Gastrocnemius medialis (tissue), 4 donors: Measurements from ENCODE around the gene TGFBR1. TPM values are rescaled to one million over a fixed set of nuclear protein-coding genes. Genes with fewer than 3 reads are reported as not detected.

Experiments used
- ATAC-seq, 2 donors: fragments of 150-250 bp; one replicate each; pipeline ENCODE4 v1.9.1; 2016
- DNase-seq, 2 donors: peaks; one replicate each; pipeline ENCODE4 v3.0.0-alpha.2; 2019
- H3K27ac ChIP-seq, 4 donors: fragments of 200-600 bp; sonication (generic); 1 replicate in 1 of 4; 2 replicates in 3 of 4; pipeline ENCODE4 v1.5.1; 2016 to 2018; ENCODE audit warnings: mild to moderate bottlenecking in 2 of 4, moderate library complexity in 1 of 4
- H3K27me3 ChIP-seq, 3 donors: fragments of 200-600 bp; sonication (generic) in 2 of 3; 1 replicate in 1 of 3; 2 replicates in 2 of 3; pipeline versions ENCODE4 v1.5.1 to v1.6.0; 2016 to 2019; ENCODE audit warnings: mild to moderate bottlenecking in 1 of 3, moderate library complexity in 1 of 3
- H3K36me3 ChIP-seq, 2 donors: fragments of 200-600 bp; sonication (generic) in 1 of 2; one replicate each; pipeline ENCODE4 v1.5.1; 2017 to 2018
- H3K4me1 ChIP-seq, 2 donors: fragments of 200-600 bp; sonication (generic) in 1 of 2; one replicate each; pipeline ENCODE4 v1.5.1; 2016 to 2017; ENCODE audit warnings: mild to moderate bottlenecking in 2 of 2
- H3K4me3 ChIP-seq, 4 donors: fragments of 200-600 bp; sonication (generic) in 3 of 4; 1 replicate in 1 of 4; 2 replicates in 3 of 4; pipeline ENCODE4 v1.5.1; 2016 to 2019; ENCODE audit warnings: mild to moderate bottlenecking in 2 of 4
- H3K9me3 ChIP-seq, 3 donors: fragments of 200-600 bp; sonication (generic) in 2 of 3; 1 replicate in 1 of 3; 2 replicates in 2 of 3; pipeline ENCODE4 v1.5.1; 2016 to 2019
- CTCF ChIP-seq, 5 experiments: fragments of 450-650 bp in 3 of 5; fragments of 200-600 bp in 2 of 5; sonication (generic) in 2 of 5; IDR thresholded peaks in 4 of 5; conservative IDR thresholded peaks in 1 of 5; 1 replicate in 4 of 5; 2 replicates in 1 of 5; pipeline ENCODE4 v1.5.1; 2016 to 2019; ENCODE audit warnings: antibody characterized with exemption in 5 of 5, mild to moderate bottlenecking in 3 of 5, moderate library complexity in 3 of 5
- POLR2A ChIP-seq, 2 donors: fragments of 450-650 bp; IDR thresholded peaks; one replicate each; pipeline ENCODE4 v1.6.1; 2017; ENCODE audit warnings: antibody characterized with exemption in 2 of 2, mild to moderate bottlenecking in 2 of 2, moderate library complexity in 2 of 2
- in situ Hi-C, 4 donors: fragments of 200-750 bp; cut with MboI; loops; one replicate each; pipeline versions ENCODE4 v1.15.0 to v1.8.0; 2017; ENCODE audit warnings: low sequenced_read_pairs in 4 of 4
- intact Hi-C: fragments of 100-400 bp; cut with DNase I; formaldehyde crosslinking; loops from one replicate; pipeline ENCODE4 v1.15.1; 2023; ENCODE audit warnings: low total_unique reads
- total RNA-seq, 4 donors: library from RNA; depleted of rRNA; stranded (reverse); fragments of >200 nt; gene quantifications; one replicate each; pipeline versions ENCODE4 v1.1.0 to v1.2.3, GENCODE V29; 2016

TGFBR1 gene
- total RNA-seq, 4 donors from 2014 or later, result 13.5 to 19.0 (median 14.3) TPM

DNA sequence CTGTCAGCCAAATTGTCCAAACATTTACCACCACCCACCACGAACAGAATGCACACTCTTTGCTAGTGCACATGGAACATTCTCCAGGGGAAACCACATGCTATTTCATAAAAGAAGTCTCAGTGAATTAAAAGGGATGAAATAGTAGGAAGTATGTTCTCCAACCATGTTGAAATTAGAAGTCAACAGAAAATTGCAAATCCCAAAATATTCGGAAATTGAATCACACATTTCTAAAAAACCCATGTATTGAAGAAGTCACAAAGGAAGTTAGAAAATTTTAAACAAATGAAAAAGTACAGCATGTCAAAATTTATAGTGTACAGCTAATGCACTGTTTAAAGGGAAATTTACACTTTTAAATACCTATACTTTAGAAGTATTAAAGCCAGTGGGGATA is 50.8 kb downstream of the TGFBR1 start:
- H3K4me1 ChIP-seq, result no peaks in the 10 kb centered on the region
- no peaks in the 10 kb centered on the region for H3K9me3 ChIP-seq
- no peak overlapping the region for H3K27ac ChIP-seq
- no peak for ATAC-seq
- DNase-seq, result no peak
- intact Hi-C loops, result no loop called here
- H3K36me3 ChIP-seq, result peaks cover 0 to 4% of the 10 kb centered on the region in 2 donors
- H3K4me3 ChIP-seq, result no peak overlapping the region
- TF ChIP-seq CTCF (IDR thresholded peaks at IDR 0.05 in 4 of 5, conservative IDR thresholded peaks at IDR 0.05 in 1 of 5) (no peak), POLR2A (IDR thresholded peaks at IDR 0.05) (no peak)
- no peaks in the 10 kb centered on the region for H3K27me3 ChIP-seq
- in situ Hi-C loops, result no loop called here

GRCh38 chr9:99158629-99159028 is 53.7 kb downstream of the TGFBR1 start:
- H3K9me3 ChIP-seq, result no peaks in the 10 kb centered on the region
- no peaks in the 10 kb centered on the region for H3K4me1 ChIP-seq
- intact Hi-C loops, result no loop called here
- no peak overlapping the region for H3K27ac ChIP-seq
- DNase-seq (no peak), ATAC-seq (no peak)
- H3K36me3 ChIP-seq, result no peaks in the 10 kb centered on the region
- in situ Hi-C loops, result no loop called here
- H3K4me3 ChIP-seq, result no peak overlapping the region
- H3K27me3 ChIP-seq, result no peaks in the 10 kb centered on the region
- TF ChIP-seq CTCF (IDR thresholded peaks at IDR 0.05 in 4 of 5, conservative IDR thresholded peaks at IDR 0.05 in 1 of 5) (no peak), POLR2A (IDR thresholded peaks at IDR 0.05) (no peak)

DNA sequence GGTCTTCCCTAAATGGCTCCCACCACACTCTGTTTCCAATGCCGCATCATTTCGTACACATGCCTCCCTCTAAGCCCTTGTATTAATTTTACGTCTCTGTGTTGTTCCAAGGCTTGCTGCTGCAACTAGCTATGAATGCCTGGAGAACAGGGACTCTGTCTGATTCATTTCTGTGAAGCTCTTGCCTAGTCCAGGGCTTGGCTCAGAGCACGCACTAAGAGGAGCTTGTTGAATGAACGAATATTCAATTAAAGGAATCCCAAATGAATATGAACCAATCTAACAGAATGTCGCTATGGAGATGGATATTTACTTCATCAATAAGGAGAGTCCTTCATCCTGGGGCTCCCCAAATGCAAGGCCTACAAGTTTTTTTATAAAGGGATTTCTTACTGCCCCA is 55.3 kb downstream of the TGFBR1 start:
- no peak for TF ChIP-seq POLR2A (IDR thresholded peaks at IDR 0.05)
- TF ChIP-seq CTCF (IDR thresholded peaks at IDR 0.05 in 4 of 5, conservative IDR thresholded peaks at IDR 0.05 in 1 of 5), result no peak
- ATAC-seq (no peak), DNase-seq (no peak)
- intact Hi-C loops (no loop called here), in situ Hi-C loops (no loop called here)
- Histone ChIP-seq H3K36me3 (no peaks in the 10 kb centered on the region), H3K9me3 (no peaks in the 10 kb centered on the region), H3K27ac (no peak overlapping the region), H3K4me3 (no peak overlapping the region), H3K27me3 (no peaks in the 10 kb centered on the region), H3K4me1 (no peaks in the 10 kb centered on the region)

DNA sequence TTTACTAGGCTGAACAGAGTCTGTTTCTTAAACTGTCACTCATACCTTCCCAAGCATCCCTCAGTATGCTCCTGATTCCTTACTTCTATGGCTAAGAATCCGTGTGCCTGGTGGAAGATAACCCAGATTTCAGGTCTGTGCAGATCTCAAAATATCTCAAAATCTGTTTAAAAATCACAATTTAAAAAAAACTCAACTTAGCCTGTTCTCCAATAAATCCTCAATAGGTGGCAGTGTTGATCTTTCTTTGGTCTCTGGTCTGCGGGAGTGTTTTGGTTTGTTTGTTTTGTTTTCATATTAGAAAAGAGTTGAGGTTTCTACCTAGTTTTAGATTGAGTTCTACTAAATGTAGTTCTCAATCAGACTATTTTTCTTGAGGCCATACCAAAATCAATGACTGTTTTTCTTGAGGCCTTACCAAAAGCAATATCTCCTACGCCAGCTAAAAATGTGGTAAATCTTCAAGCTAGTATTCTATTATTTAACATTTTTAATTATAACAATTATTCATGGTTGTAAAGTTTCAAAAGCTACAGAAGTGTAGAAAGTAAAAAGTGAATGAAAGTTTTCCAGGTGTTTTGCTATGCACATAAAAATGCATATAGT is 57.9 kb downstream of the TGFBR1 start:
- no peaks in the 10 kb centered on the region for H3K27me3 ChIP-seq
- H3K36me3 ChIP-seq, result no peaks in the 10 kb centered on the region
- ATAC-seq, result peak in 1 of 2 donors; percentile 36
- DNase-seq, result no peak
- H3K27ac ChIP-seq, result no peak overlapping the region
- H3K4me1 ChIP-seq, result no peaks in the 10 kb centered on the region
- TF ChIP-seq CTCF (IDR thresholded peaks at IDR 0.05 in 4 of 5, conservative IDR thresholded peaks at IDR 0.05 in 1 of 5), result peak in 4 of 5 experiments; percentile 23 to 59 (median 38)
- no peak for TF ChIP-seq POLR2A (IDR thresholded peaks at IDR 0.05)
- intact Hi-C loops (no loop called here), in situ Hi-C loops (no loop called here)
- H3K4me3 ChIP-seq, result no peak overlapping the region
- H3K9me3 ChIP-seq, result no peaks in the 10 kb centered on the region

DNA sequence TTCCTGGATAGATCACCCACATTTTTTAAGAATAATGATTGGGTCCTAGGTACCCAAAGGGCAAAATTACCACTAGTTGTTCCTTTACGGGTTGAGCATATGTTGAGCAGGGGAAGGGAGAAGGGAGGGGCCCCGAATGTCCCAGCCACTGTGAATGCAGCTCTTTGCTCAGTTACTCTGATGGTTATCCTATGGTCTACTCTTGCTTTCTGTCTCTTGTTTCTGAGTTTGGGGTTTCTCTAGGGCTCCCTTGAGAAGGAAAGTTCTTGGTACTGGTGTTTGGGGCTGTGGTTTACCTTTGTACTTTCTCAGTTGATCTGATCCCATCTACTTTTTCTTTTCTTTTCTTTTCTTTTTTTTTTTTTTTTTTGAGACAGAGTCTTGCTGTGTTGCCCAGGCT is 61.2 kb downstream of the TGFBR1 start:
- no peak for DNase-seq
- Histone ChIP-seq H3K27ac (no peak overlapping the region), H3K4me3 (no peak overlapping the region), H3K27me3 (peaks cover 0 to 4% (median 0%) of the 10 kb centered on the region in 3 donors), H3K4me1 (no peaks in the 10 kb centered on the region), H3K36me3 (no peaks in the 10 kb centered on the region), H3K9me3 (no peaks in the 10 kb centered on the region)
- in situ Hi-C loops, result no loop called here
- intact Hi-C loops, result no loop called here
- no peak for TF ChIP-seq POLR2A (IDR thresholded peaks at IDR 0.05)
- TF ChIP-seq CTCF (IDR thresholded peaks at IDR 0.05 in 4 of 5, conservative IDR thresholded peaks at IDR 0.05 in 1 of 5), result no peak
- ATAC-seq, result no peak
